ENCODE data around the gene ABI3BP.

DNA sequence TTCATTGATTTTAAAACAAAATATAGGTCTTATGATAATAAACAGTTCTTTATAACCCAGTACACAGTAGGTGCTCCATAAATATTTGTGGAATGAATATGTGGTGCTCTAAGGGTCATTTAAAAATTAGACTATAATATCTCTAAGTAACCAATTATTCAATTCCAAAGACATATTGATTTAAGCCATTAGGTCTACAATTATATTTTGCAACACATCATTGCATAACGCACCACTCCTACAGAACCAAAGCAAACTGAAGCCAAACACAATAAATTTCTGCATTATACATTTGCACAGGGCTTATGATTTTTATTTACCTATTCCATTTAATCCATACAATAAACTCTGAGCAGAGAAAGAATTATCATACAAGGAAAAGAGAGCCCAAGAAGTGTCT is 104.3 kb downstream of the ABI3BP start:
- TF ChIP-seq, protein P1, sequence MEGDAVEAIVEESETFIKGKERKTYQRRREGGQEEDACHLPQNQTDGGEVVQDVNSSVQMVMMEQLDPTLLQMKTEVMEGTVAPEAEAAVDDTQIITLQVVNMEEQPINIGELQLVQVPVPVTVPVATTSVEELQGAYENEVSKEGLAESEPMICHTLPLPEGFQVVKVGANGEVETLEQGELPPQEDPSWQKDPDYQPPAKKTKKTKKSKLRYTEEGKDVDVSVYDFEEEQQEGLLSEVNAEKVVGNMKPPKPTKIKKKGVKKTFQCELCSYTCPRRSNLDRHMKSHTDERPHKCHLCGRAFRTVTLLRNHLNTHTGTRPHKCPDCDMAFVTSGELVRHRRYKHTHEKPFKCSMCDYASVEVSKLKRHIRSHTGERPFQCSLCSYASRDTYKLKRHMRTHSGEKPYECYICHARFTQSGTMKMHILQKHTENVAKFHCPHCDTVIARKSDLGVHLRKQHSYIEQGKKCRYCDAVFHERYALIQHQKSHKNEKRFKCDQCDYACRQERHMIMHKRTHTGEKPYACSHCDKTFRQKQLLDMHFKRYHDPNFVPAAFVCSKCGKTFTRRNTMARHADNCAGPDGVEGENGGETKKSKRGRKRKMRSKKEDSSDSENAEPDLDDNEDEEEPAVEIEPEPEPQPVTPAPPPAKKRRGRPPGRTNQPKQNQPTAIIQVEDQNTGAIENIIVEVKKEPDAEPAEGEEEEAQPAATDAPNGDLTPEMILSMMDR (conservative IDR thresholded peaks at IDR 0.05 in 1 of 2, IDR thresholded peaks at IDR 0.05 in 1 of 2; ENCODE audit: low read depth in 1 of 2, low read length in 2 of 2): no peak
- no peak for TF ChIP-seq EZH2 (IDR thresholded peaks at IDR 0.05; ENCODE audit: low read length, missing control alignments)

Data from fibroblast of lung (primary cell).